Measurements from ENCODE around the gene SLC37A1.

The SLC37A1 gene

DNA sequence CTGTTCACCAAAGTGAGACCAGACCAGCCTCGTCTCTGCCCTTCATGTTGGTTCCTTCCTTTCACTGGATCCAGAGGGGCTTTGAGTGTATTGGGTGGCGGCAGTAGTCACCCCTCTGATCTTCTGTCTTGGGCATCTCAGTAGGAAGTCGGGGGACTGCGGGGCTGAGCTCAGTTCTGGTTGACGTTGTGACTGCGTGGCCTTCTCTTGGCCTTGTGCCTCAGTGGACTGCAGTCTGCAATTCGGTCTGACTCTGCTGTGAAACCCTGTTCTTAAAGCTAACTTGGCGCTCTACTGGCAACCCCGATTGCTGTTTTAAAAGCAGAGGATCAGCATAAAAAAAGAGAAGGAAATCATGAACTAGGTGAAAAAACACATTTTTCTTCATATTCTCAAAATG is 56.7 kb downstream of the SLC37A1 start:
- TF ChIP-seq, protein P1, sequence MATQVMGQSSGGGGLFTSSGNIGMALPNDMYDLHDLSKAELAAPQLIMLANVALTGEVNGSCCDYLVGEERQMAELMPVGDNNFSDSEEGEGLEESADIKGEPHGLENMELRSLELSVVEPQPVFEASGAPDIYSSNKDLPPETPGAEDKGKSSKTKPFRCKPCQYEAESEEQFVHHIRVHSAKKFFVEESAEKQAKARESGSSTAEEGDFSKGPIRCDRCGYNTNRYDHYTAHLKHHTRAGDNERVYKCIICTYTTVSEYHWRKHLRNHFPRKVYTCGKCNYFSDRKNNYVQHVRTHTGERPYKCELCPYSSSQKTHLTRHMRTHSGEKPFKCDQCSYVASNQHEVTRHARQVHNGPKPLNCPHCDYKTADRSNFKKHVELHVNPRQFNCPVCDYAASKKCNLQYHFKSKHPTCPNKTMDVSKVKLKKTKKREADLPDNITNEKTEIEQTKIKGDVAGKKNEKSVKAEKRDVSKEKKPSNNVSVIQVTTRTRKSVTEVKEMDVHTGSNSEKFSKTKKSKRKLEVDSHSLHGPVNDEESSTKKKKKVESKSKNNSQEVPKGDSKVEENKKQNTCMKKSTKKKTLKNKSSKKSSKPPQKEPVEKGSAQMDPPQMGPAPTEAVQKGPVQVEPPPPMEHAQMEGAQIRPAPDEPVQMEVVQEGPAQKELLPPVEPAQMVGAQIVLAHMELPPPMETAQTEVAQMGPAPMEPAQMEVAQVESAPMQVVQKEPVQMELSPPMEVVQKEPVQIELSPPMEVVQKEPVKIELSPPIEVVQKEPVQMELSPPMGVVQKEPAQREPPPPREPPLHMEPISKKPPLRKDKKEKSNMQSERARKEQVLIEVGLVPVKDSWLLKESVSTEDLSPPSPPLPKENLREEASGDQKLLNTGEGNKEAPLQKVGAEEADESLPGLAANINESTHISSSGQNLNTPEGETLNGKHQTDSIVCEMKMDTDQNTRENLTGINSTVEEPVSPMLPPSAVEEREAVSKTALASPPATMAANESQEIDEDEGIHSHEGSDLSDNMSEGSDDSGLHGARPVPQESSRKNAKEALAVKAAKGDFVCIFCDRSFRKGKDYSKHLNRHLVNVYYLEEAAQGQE (IDR thresholded peaks at IDR 0.05; ENCODE audit: insufficient read depth in 1 of 2, low read depth in 2 of 2, low read length in 2 of 2) = no peak
- TF ChIP-seq SIN3A (IDR thresholded peaks at IDR 0.05; ENCODE audit: borderline replicate concordance, insufficient read depth, low read length) = no peak
- no peak for TF ChIP-seq FOXP2 (optimal IDR thresholded peaks at IDR 0.05; ENCODE audit: borderline replicate concordance, extremely low read depth, extremely low read length, insufficient read depth)

DNA sequence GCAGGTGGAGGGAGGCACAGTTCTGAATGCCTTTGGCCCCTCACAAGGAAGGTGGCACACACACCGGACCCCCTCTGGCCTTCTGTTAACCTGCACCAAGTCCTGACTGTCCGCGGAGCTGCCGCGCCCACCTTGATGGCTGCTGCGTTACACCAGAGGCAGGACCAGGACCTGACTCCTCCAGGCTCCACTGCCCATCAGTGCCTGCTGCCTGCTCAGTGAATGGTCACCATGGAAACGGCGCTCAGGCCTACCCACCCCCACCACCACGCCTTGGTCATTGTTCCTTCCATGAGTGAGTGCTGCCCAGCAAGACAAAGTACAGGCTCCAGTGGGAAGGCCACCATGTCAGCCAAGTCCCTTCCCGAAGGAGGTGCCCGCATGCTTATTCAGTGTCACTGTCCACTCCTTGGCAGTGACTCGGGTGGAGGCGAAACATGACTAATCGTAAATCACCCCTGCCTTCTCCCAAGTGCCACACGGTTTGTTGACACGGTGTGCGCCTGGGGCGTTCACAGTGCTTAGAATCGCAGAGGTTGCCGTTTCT is 57.3 kb downstream of the SLC37A1 start:
- no peak for TF ChIP-seq POLR2AphosphoS5 (IDR thresholded peaks at IDR 0.05; ENCODE audit: low read depth, low read length)
- no peak for TF ChIP-seq SIN3A (IDR thresholded peaks at IDR 0.05; ENCODE audit: borderline replicate concordance, insufficient read depth, low read length)
- TF ChIP-seq TAF1 (IDR thresholded peaks at IDR 0.05; ENCODE audit: borderline replicate concordance, insufficient read depth, low read length) = no peak
- TF ChIP-seq, protein P1 (IDR thresholded peaks at IDR 0.05; ENCODE audit: insufficient read depth in 1 of 2, low read depth in 2 of 2, low read length in 2 of 2) = no peak

DNA sequence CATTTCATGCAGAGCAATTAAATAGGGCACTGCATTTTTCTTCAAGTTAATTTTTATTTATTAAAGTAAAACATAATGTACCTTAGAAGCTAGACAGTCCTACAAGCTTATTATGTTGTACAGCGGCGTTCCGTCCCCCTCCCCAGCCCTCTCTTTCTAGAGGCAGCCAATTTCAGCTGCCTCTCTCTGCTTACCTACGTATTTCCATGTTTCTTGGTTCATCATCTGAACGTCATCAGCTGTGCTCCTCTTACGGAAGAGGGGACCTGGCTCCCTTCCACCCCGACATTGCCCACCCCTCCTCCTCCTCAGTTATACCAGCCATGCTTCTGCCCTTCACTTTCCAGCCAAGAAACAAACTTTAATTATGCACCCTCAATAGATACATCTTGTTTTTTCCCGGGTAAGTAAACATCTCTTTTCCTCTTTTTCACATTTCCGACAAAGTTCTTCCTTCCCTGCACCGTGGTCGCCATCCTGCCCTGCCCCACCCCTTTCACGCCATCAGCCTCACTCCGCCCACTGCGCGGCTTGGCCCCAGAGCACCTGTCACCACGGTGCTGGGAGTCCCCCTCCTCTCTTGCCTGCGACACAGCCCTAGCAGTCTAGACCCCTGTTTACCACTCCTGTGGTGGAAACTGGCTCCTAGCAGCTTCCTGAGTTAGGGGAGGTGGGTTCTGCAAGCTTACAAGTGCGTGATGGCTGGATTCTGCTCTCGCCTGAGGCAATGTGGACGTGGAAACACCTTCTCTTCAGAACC is 57.9 kb downstream of the SLC37A1 start:
- TF ChIP-seq SIN3A (IDR thresholded peaks at IDR 0.05; ENCODE audit: borderline replicate concordance, insufficient read depth, low read length) (no peak), FOXP2 (optimal IDR thresholded peaks at IDR 0.05; ENCODE audit: borderline replicate concordance, extremely low read depth, extremely low read length, insufficient read depth) (no peak), TAF1 (IDR thresholded peaks at IDR 0.05; ENCODE audit: borderline replicate concordance, insufficient read depth, low read length) (no peak), POLR2AphosphoS5 (IDR thresholded peaks at IDR 0.05; ENCODE audit: low read depth, low read length) (no peak)
- TF ChIP-seq, protein P1 (IDR thresholded peaks at IDR 0.05; ENCODE audit: insufficient read depth in 1 of 2, low read depth in 2 of 2, low read length in 2 of 2) = no peak

DNA sequence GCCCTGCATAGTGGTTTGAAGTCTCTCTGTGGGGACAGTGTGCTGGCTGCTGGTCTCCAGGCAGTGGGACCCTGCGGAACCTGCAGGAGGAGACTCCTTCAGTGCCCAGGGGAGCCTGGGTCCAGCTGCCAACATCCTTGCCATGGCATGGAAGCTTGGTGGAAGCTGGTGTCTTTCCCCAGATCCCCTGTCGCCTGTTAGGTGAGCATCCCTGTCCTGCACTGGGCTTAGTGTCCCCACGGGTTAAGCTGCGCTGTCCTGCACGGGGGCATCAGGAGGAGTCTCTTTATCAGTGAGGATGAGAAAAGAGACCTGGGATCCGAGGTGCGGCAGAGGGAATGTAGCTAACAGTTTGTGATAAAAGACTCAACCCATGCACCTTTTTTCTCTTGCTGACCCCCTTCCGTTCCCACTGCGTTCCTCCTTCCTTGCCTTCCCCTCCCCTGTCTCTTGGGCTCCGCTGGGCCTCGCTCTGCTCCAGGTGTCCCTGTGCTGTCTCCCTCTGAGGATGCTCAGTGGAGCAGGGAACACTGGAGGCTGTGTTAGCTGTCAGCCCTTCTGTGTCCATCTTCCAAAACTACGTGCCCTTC is 59.3 kb downstream of the SLC37A1 start:
- TF ChIP-seq TAF1 (IDR thresholded peaks at IDR 0.05; ENCODE audit: borderline replicate concordance, insufficient read depth, low read length) = no peak
- TF ChIP-seq POLR2AphosphoS5 (IDR thresholded peaks at IDR 0.05; ENCODE audit: low read depth, low read length) = no peak
- no peak for TF ChIP-seq FOXP2 (optimal IDR thresholded peaks at IDR 0.05; ENCODE audit: borderline replicate concordance, extremely low read depth, extremely low read length, insufficient read depth)
- TF ChIP-seq SIN3A (IDR thresholded peaks at IDR 0.05; ENCODE audit: borderline replicate concordance, insufficient read depth, low read length) = no peak

DNA sequence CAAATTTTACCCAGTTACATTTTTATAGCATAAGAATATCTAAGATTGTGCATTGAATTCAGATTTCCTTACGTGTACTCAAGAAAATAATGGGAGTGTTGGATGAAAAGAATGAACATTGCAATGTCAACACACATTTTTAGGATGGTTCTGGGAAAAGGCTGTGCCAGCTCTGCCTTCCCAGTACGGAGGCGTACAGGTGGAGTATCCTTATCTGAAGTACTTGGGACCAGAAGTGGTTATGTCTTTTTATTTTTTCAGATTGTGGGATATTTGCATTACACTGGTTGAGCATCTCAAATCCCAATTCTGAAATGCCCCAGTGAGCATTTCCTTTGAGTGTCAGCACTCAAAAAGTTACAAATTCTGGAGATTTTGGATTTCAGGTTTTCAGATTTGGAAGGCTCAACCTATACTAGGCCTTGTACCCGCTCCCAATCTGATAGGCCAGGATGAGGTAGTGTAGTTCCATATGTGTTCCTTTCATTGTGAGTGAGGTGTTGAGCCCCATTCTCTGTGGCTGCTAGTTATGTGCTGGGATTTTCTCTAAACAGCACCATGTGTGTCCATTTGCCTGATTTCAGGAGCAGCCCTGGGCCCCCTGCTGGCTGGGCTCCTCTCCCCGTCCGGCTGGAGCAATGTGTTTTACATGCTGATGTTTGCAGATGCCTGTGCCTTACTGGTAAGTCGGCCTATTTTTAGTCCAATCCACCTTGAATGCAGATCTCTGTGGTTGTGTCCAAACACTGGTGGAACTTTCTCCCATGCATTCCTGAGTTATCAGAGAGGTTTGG is 60.8 kb downstream of the SLC37A1 start:
- TF ChIP-seq POLR2AphosphoS5 (IDR thresholded peaks at IDR 0.05; ENCODE audit: low read depth, low read length) (no peak), SIN3A (IDR thresholded peaks at IDR 0.05; ENCODE audit: borderline replicate concordance, insufficient read depth, low read length) (no peak), FOXP2 (optimal IDR thresholded peaks at IDR 0.05; ENCODE audit: borderline replicate concordance, extremely low read depth, extremely low read length, insufficient read depth) (no peak), TAF1 (IDR thresholded peaks at IDR 0.05; ENCODE audit: borderline replicate concordance, insufficient read depth, low read length) (no peak)
- TF ChIP-seq, protein P1 (IDR thresholded peaks at IDR 0.05; ENCODE audit: insufficient read depth in 1 of 2, low read depth in 2 of 2, low read length in 2 of 2) = no peak
